ENCODE measurements around the gene ICOSLG.
"Not testable (repeated sequence)": the region's sequence is repeated elsewhere in the genome, so short reads cannot be mapped to it uniquely, and the experiment has no call there.

GRCh38 chr21:44227614-44228013 is 13.1 kb downstream of the ICOSLG start:
- not testable (repeated sequence) for TF ChIP-seq PPARA (CRISPR knock-in tag; IDR thresholded peaks at IDR 0.05; ENCODE audit: borderline replicate concordance); ISL1 (CRISPR knock-in tag; IDR thresholded peaks at IDR 0.05); ZNF70 (CRISPR knock-in tag; IDR thresholded peaks at IDR 0.05); ZC3H10 (CRISPR knock-in tag; IDR thresholded peaks at IDR 0.05); ESRRG (CRISPR knock-in tag; IDR thresholded peaks at IDR 0.05); OSR1 (CRISPR knock-in tag; IDR thresholded peaks at IDR 0.05); ZFP30 (CRISPR knock-in tag; IDR thresholded peaks at IDR 0.05)
- TF ChIP-seq, protein P1, sequence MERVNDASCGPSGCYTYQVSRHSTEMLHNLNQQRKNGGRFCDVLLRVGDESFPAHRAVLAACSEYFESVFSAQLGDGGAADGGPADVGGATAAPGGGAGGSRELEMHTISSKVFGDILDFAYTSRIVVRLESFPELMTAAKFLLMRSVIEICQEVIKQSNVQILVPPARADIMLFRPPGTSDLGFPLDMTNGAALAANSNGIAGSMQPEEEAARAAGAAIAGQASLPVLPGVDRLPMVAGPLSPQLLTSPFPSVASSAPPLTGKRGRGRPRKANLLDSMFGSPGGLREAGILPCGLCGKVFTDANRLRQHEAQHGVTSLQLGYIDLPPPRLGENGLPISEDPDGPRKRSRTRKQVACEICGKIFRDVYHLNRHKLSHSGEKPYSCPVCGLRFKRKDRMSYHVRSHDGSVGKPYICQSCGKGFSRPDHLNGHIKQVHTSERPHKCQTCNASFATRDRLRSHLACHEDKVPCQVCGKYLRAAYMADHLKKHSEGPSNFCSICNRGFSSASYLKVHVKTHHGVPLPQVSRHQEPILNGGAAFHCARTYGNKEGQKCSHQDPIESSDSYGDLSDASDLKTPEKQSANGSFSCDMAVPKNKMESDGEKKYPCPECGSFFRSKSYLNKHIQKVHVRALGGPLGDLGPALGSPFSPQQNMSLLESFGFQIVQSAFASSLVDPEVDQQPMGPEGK (CRISPR knock-in tag; IDR thresholded peaks at IDR 0.05; ENCODE audit: borderline replicate concordance) = not testable (repeated sequence)
- TF ChIP-seq, protein P2, sequence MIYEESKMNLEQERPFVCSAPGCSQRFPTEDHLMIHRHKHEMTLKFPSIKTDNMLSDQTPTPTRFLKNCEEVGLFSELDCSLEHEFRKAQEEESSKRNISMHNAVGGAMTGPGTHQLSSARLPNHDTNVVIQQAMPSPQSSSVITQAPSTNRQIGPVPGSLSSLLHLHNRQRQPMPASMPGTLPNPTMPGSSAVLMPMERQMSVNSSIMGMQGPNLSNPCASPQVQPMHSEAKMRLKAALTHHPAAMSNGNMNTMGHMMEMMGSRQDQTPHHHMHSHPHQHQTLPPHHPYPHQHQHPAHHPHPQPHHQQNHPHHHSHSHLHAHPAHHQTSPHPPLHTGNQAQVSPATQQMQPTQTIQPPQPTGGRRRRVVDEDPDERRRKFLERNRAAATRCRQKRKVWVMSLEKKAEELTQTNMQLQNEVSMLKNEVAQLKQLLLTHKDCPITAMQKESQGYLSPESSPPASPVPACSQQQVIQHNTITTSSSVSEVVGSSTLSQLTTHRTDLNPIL (CRISPR knock-in tag; IDR thresholded peaks at IDR 0.05; ENCODE audit: low read depth) = not testable (repeated sequence)
- TF ChIP-seq, protein P3, sequence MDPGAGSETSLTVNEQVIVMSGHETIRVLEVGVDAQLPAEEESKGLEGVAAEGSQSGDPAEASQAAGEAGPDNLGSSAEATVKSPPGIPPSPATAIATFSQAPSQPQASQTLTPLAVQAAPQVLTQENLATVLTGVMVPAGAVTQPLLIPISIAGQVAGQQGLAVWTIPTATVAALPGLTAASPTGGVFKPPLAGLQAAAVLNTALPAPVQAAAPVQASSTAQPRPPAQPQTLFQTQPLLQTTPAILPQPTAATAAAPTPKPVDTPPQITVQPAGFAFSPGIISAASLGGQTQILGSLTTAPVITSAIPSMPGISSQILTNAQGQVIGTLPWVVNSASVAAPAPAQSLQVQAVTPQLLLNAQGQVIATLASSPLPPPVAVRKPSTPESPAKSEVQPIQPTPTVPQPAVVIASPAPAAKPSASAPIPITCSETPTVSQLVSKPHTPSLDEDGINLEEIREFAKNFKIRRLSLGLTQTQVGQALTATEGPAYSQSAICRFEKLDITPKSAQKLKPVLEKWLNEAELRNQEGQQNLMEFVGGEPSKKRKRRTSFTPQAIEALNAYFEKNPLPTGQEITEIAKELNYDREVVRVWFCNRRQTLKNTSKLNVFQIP (CRISPR knock-in tag; IDR thresholded peaks at IDR 0.05; ENCODE audit: borderline replicate concordance, low read depth) = not testable (repeated sequence)
- TF ChIP-seq, protein P4, sequence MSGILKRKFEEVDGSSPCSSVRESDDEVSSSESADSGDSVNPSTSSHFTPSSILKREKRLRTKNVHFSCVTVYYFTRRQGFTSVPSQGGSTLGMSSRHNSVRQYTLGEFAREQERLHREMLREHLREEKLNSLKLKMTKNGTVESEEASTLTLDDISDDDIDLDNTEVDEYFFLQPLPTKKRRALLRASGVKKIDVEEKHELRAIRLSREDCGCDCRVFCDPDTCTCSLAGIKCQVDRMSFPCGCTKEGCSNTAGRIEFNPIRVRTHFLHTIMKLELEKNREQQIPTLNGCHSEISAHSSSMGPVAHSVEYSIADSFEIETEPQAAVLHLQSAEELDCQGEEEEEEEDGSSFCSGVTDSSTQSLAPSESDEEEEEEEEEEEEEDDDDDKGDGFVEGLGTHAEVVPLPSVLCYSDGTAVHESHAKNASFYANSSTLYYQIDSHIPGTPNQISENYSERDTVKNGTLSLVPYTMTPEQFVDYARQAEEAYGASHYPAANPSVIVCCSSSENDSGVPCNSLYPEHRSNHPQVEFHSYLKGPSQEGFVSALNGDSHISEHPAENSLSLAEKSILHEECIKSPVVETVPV (CRISPR knock-in tag; IDR thresholded peaks at IDR 0.05) = not testable (repeated sequence)
